Endothelial cell of umbilical vein (primary cell): ENCODE measurements around the gene KIF24. TPM values are rescaled to one million over a fixed set of nuclear protein-coding genes. Genes with fewer than 3 reads are reported as not detected.
A peak's percentile ranks its signal among the peaks of the same experiment; 100 is the strongest.

Source experiments
- BruUV-seq: library from RNA; stranded (reverse); fragments of 400-500 nt; replicated peaks from 2 replicates; lab custom pipeline; 2021; lab: Mats Ljungman, UMichigan
- CTCF ChIA-PET: fragments of 300-600, 350-600 bp; sonication (Branson Sonifier 250); formaldehyde crosslinking; loops from one replicate; lab custom pipeline; 2021; ENCODE audit warnings: antibody characterized with exemption, inconsistent platforms; lab: Charles Lee
- POLR2A ChIA-PET: fragments of 300-600, 350-600 bp; sonication (Branson Sonifier 250); formaldehyde crosslinking; loops from one replicate; lab custom pipeline; 2021; ENCODE audit warnings: antibody characterized with exemption, inconsistent platforms; lab: Charles Lee
- DNase-seq: peaks from one replicate; pipeline ENCODE4 v3.0.0-alpha.2; 2011; ENCODE audit warnings: low read depth, low spot score
- FAIRE-seq: peaks from 2 replicates; lab custom pipeline; 2011; peaks lifted over from hg19 to GRCh38; lab: Jason Lieb, UNC
- H2AFZ ChIP-seq: 2 replicates; pipeline ENCODE4 v1.6.0; 2012; ENCODE audit warnings: low read depth, low read length, control low read depth, inconsistent platforms
- H3K27ac ChIP-seq: 2 replicates; pipeline ENCODE4 v1.5.1; 2011; ENCODE audit warnings: low read depth, mild to moderate bottlenecking, control low read depth, low read length, moderate library complexity; ENCODE audit not compliant: insufficient read depth
- H3K27me3 ChIP-seq, 2 experiments: 2 replicates each; pipeline versions ENCODE4 v1.6.0 to v1.6.1; 2011; ENCODE audit warnings: low read length in 2 of 2, mixed read lengths in 1 of 2; ENCODE audit not compliant: control insufficient read depth in 2 of 2, insufficient read depth in 2 of 2
- H3K36me3 ChIP-seq, 2 experiments: 2 replicates in 1 of 2; 3 replicates in 1 of 2; pipeline ENCODE4 v1.5.1; 2011; ENCODE audit warnings: low read length in 2 of 2, mild to moderate bottlenecking in 1 of 2, moderate library complexity in 1 of 2; ENCODE audit not compliant: control insufficient read depth in 2 of 2, insufficient read depth in 2 of 2; ENCODE audit errors: extremely low read depth in 1 of 2
- H3K4me1 ChIP-seq: 3 replicates; pipeline ENCODE4 v1.5.1; 2011; ENCODE audit warnings: mild to moderate bottlenecking, low read length; ENCODE audit not compliant: control insufficient read depth, insufficient read depth; ENCODE audit errors: extremely low read depth
- H3K4me2 ChIP-seq: 2 replicates; pipeline ENCODE4 v1.6.1; 2011; ENCODE audit warnings: low read length, control low read depth, mixed read lengths; ENCODE audit not compliant: insufficient read depth
- H3K4me3 ChIP-seq, 3 experiments: fragments of 200-600 bp in 1 of 3; sonication (generic), shearing (Covaris generic) in 1 of 3; replicated peaks in 1 of 3; 2 replicates each; pipeline ENCODE4 v1.5.1; 2011 to 2016; ENCODE audit warnings: control low read depth in 3 of 3, low read length in 3 of 3, mild to moderate bottlenecking in 2 of 3, inconsistent platforms in 1 of 3, low read depth in 1 of 3, moderate library complexity in 1 of 3; ENCODE audit not compliant: insufficient read depth in 1 of 3
- H3K79me2 ChIP-seq: 2 replicates; pipeline ENCODE4 v1.6.0; 2012; ENCODE audit warnings: low read length, inconsistent platforms; ENCODE audit not compliant: control insufficient read depth, insufficient read depth
- H3K9ac ChIP-seq: replicated peaks from 2 replicates; pipeline ENCODE3; 2011; ENCODE audit warnings: low read length, control low read depth; ENCODE audit not compliant: insufficient read depth; ENCODE audit errors: extremely low read depth
- H3K9me1 ChIP-seq: replicated peaks from 3 replicates; pipeline ENCODE4 v1.6.0; 2011; ENCODE audit warnings: mild to moderate bottlenecking, low read length; ENCODE audit not compliant: control insufficient read depth, insufficient read depth; ENCODE audit errors: extremely low read depth
- H3K9me3 ChIP-seq: replicated peaks from 2 replicates; pipeline ENCODE4 v1.5.1; 2012; ENCODE audit warnings: low read length, inconsistent platforms; ENCODE audit not compliant: control insufficient read depth, insufficient read depth
- H4K20me1 ChIP-seq: replicated peaks from 2 replicates; pipeline ENCODE3; 2011; ENCODE audit warnings: mild to moderate bottlenecking, low read length; ENCODE audit not compliant: control insufficient read depth, insufficient read depth; ENCODE audit errors: extremely low read depth
- EZH2 ChIP-seq: IDR thresholded peaks from 2 replicates; pipeline ENCODE4 v1.6.1; 2012; ENCODE audit warnings: borderline replicate concordance, low read depth, mild to moderate bottlenecking, moderate library complexity, low read length, inconsistent platforms; ENCODE audit not compliant: severe bottlenecking
- FOS ChIP-seq: IDR thresholded peaks from 2 replicates; pipeline ENCODE4 v1.6.1; 2011; ENCODE audit warnings: mild to moderate bottlenecking, low read length, moderate library complexity, borderline replicate concordance; ENCODE audit not compliant: insufficient read depth
- GATA2 ChIP-seq: IDR thresholded peaks from 2 replicates; pipeline ENCODE4 v1.7.0; 2011; ENCODE audit warnings: low read depth, mild to moderate bottlenecking, moderate library complexity, mixed read lengths, low read length; ENCODE audit not compliant: insufficient read length, insufficient read depth
- MYC ChIP-seq: IDR thresholded peaks from one replicate; pipeline ENCODE4 v1.6.1; 2011; ENCODE audit warnings: mild to moderate bottlenecking, low read depth, low read length
- POLR2A ChIP-seq: IDR thresholded peaks from 2 replicates; pipeline ENCODE4 v1.6.1; 2012; ENCODE audit warnings: low read depth, mild to moderate bottlenecking, control low read depth, low read length
- dilution Hi-C: fragments of 300-500 bp; cut with MboI; formaldehyde crosslinking; loops from one replicate; pipeline ENCODE4 v1.15.0; 2019; ENCODE audit warnings: low sequenced_read_pairs; ENCODE audit not compliant: extremely low pct_ligation_motif_present
- intact Hi-C: fragments of 100-400 bp; cut with micrococcal nuclease; formaldehyde crosslinking; loops from one replicate; pipeline ENCODE4 v1.10.0; 2022
- polyA plus RNA-seq, 4 experiments: library from polyadenylated mRNA; depleted of rRNA in 3 of 4; stranded (reverse) in 3 of 4; unstranded in 1 of 4; fragments of >200 nt; gene quantifications; 2 replicates each; pipeline versions ENCODE4 v1.2.1 to v1.2.3, GENCODE V29; 2011 to 2012; ENCODE audit warnings: missing spikeins in 1 of 4
- total RNA-seq: library from RNA; stranded (reverse); gene quantifications from 2 replicates; pipeline ENCODE4 v1.2.3, GENCODE V29; 2021
- TF ChIP-seq, protein P1 (sequence below): IDR thresholded peaks from 2 replicates; pipeline ENCODE4 v1.6.1; 2011; ENCODE audit not compliant: insufficient read depth, insufficient read length
- TF ChIP-seq, protein P2 (sequence below), 2 donors: IDR thresholded peaks; 1 replicate in 1 of 2; 2 replicates in 1 of 2; pipeline ENCODE4 v1.5.1; 2011; ENCODE audit warnings: low read length in 2 of 2, mild to moderate bottlenecking in 2 of 2, moderate library complexity in 2 of 2, control low read depth in 1 of 2, inconsistent platforms in 1 of 2, low read depth in 1 of 2; ENCODE audit not compliant: insufficient read depth in 1 of 2; ENCODE audit errors: extremely low read depth in 1 of 2

The KIF24 gene
- total and polyA plus RNA-seq, 2 donors (not counting 3 experiments of a cell fraction or from before 2014, with no cell fraction given): 2.1 to 4.8 TPM

DNA sequence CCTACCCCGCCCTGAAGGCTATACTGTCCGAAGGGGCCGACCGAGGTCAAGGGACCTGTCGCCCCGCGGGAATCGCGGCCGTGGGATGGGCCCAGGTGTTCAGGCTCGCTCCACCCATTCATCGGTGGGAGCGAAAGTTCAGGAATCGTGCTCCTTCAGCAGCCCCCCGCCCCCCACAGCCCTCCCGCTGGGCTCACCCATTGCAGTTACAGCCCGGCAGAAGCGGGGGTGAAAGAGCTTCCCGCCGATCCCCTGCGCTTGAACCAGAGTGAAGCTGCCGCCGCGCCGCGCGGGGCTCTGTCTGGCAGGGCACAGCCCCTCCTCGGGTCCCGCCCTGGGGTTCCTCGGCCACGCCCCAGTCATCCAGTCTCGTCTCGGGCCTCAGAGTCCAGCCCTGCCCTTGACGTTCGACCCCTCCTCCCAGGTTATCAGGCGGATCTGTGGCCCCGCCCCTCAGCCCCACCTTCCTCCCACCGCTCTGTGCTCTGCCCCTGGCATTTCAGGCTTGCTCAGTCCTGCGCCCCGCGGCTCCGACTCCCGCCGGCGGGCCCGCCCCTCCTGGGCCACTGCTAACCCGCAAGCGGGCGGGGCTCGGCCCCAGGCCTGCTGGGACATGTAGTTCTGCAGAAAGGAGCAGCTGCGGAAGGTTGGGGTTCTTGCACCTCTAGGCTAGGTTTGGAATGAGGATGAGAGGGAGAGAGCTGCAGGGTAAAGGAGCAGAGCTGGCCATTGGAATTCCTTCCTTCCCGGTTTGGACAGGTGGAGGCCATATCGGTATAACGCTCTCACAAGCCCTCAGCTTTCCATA is 47.7 kb upstream of the KIF24 start, which contains the start of gene MYORG:
TSS of gene MYORG (minus strand) at position 303 of the 808 bp plus-strand sequence. CDS start 3,955 bp downstream, outside the sequence.
- POLR2A ChIA-PET: interaction anchor here (1.1 kb wide), 1 partner anchor 13 kb away, joined by 4 read pairs; no protein-coding TSS in a partner anchor
- no TSS peak for BruUV-seq
- Histone ChIP-seq H2AFZ (peak within 1 kb of the TSS; percentile 98), H3K9me1 (no peaks in the 10 kb centered on the region), H3K4me2 (peak within 1 kb of the TSS; percentile 88), H3K4me1 (peaks cover 11% of the 10 kb centered on the region), H3K79me2 (no peaks in the 10 kb centered on the region), H3K27me3 (no peaks in the 10 kb centered on the region), H3K36me3 (no peaks in the 10 kb centered on the region), H3K27ac (no peak within 1 kb of the TSS), H3K9me3 (no peaks in the 10 kb centered on the region), H3K4me3 (peak within 1 kb of the TSS; percentile 44 to 79 (median 65)), H3K9ac (peak within 1 kb of the TSS; percentile 25), H4K20me1 (no peaks in the 10 kb centered on the region)
- dilution Hi-C loops (no loop called here), intact Hi-C loops (loop anchor here (1.0 to 5.0 kb wide), 3 partner anchors 12 to 249 kb away; partner anchors contain the start of genes DCAF12 and UBAP1)
- DNase-seq: peak; percentile 84
- TF ChIP-seq GATA2 (peak; percentile 78), MYC (no peak), FOS (no peak), EZH2 (no peak), POLR2A (no peak)
- TF ChIP-seq, protein P1, sequence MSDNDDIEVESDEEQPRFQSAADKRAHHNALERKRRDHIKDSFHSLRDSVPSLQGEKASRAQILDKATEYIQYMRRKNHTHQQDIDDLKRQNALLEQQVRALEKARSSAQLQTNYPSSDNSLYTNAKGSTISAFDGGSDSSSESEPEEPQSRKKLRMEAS: no peak
- TF ChIP-seq, protein P2, sequence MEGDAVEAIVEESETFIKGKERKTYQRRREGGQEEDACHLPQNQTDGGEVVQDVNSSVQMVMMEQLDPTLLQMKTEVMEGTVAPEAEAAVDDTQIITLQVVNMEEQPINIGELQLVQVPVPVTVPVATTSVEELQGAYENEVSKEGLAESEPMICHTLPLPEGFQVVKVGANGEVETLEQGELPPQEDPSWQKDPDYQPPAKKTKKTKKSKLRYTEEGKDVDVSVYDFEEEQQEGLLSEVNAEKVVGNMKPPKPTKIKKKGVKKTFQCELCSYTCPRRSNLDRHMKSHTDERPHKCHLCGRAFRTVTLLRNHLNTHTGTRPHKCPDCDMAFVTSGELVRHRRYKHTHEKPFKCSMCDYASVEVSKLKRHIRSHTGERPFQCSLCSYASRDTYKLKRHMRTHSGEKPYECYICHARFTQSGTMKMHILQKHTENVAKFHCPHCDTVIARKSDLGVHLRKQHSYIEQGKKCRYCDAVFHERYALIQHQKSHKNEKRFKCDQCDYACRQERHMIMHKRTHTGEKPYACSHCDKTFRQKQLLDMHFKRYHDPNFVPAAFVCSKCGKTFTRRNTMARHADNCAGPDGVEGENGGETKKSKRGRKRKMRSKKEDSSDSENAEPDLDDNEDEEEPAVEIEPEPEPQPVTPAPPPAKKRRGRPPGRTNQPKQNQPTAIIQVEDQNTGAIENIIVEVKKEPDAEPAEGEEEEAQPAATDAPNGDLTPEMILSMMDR (IDR thresholded peaks at IDR 0.05; ENCODE audit: extremely low read depth in 1 of 2, insufficient read depth in 1 of 2, low read depth in 1 of 2, low read length in 2 of 2): no peak
- peak; percentile 93 for FAIRE-seq
- CTCF ChIA-PET: interaction anchor here (0.7 to 9.4 kb wide), 8 partner anchors 10 to 227 kb away, joined by 3 to 152 read pairs (median 6); no protein-coding TSS in a partner anchor
